Fibroblast of peridontal ligament (primary cell): ENCODE results near the gene RSPH9.

Experiments
- DNase-seq: peaks from one replicate; pipeline ENCODE4 v3.0.0-alpha.2; 2010; ENCODE audit errors: extremely low read depth

Gene RSPH9

DNA sequence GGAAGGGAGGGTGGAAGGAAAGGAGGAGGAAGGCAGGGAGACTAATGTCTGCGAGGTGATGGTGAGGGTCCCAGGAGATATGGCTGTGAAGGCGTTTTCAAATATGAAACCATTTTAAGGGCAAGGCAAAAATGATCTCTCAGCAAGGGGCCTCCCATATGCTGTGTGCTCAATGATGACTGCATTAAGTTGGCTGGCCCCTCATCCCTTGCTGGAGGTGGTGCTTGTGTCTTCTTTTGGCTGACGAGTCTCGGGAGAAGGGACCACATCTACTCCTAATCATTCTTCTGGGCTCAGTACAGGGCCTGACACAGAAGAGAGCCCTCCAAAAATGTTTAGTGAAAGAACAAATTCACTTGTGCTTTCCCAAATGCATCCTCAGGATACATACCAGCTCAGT lies 65.7 kb downstream of the RSPH9 start:
- DNase-seq = no peak

DNA sequence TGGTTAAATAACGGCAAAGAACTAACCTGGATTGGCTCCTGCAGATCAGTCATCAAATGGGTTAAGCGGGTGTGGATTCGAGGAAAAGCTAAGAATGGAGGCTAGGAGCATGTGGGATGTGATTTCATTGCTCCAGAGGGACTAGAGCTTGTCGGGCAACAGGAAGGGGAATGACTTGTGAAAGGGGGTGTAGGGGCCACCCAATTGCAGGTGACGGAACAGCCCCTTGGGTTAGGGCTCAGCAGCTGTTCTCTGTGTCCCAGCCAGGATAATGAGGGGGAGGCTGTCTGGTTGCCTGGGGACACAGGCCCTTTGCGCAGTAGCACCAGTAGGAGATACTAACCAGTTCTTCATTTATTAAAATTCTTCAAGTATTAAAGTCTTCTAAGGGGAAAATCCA lies 67.7 kb downstream of the RSPH9 start:
- DNase-seq = no peak

GRCh38 chr6:43713643-43714310 lies 68.9 kb downstream of the RSPH9 start:
- DNase-seq = no peak

DNA sequence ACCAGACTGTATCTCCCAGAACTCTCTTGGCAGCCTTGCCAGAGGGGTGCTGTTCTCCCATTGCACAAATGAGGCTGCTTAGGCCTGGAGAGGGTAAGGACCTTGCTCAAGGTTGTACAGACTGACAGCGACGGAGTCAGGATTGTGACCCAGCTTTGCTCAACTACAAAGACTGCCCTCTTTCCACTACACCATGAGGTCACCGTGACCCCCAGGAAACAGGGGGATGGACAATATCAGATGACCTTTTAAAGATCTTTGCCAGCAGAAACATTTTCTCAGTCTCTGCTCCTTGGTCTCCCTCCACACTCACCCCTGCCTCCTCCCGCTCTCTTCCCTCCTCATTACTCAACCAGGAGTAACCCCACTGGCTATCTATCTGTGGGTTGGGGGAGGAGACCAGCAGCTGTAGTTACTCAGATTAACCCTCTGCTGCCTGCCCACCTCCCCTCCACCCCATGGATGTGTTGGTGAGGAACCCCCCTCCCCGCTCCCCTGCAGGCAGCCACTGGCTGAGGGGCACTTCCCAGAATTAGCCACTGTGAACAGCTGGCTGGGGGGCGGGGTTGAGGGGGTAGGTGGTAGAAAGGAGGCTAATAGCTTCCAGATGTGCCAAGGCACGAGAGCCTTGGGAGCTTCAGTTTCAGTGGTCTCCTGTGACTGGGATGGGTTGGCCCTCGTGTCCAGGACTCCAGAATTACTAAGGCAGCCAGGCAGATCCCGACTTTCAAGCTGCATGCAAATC lies 69.6 kb downstream of the RSPH9 start:
- peak; percentile 75 for DNase-seq

- no peak for DNase-seq
These were observed 70.4 kb downstream of the RSPH9 start for GRCh38 chr6:43715056-43715788.

DNA sequence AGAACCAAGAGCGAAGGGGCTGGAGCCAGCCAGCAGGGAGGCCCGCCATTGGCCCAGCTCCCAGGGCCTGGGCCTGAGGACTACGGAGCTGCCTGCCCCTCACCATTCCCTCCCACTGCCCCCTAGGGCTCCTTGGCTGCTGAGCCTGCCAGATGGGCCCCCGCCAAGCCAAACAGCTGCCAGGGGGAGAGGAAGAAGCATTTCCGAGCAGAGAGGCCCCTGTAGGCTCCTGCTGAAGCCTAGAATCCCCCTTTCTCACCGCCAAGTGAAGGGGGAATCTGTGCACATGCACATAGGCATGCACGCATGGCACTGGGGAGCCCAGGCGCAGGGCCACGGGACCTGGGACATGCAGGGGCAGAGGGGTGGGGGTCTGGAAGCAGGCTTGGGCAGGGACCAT lies 71.3 kb downstream of the RSPH9 start:
- DNase-seq = no peak

GRCh38 chr6:43717389-43717788 lies 72.6 kb downstream of the RSPH9 start:
- no peak for DNase-seq

DNA sequence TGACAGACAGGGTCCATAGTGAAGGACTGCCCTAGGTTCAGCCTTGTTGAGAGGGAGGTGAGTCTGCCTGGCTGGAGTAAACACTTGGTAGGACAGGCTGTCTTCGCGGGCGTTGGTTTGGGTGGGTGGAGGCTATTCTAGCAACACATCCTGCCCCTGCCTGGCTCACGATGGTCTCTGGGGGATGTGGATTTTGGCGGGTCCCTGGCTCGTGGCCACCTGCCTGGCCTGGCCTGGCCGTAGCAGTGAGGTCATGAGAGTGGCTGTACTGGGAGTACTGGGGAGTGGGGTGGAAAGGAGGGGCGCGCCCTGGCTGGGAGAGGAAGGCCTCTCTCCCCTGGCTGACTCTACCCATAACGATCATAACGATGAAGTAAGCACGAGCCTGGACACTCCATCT lies 73.0 kb downstream of the RSPH9 start:
- DNase-seq = no peak

GRCh38 chr6:43718387-43719105 lies 73.7 kb downstream of the RSPH9 start:
- no peak for DNase-seq

- no peak for DNase-seq
These were observed 74.7 kb downstream of the RSPH9 start for GRCh38 chr6:43719511-43719910.

DNA sequence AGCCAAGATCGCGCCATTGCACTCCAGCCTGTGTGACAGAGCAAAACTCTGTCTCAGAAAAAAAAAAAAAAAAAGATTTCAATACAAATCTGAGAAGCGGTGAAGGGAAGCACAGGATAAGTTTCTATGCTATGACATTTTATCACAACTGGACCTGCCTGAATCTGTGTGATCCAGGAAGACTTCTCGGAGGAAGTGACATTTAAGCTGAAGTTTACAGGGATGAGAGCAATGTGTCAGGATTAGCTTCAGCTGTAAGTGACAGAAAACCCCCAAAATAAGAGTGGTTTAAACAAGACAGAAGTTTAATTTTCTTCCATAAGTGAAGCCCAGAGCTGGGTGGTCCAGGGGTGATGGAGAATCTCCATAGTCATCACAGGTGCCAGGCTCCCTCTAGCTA lies 76.2 kb downstream of the RSPH9 start:
- no peak for DNase-seq
